Measurements from ENCODE around the gene POLR2B. TPM values are rescaled to one million over a fixed set of nuclear protein-coding genes. Genes with fewer than 3 reads are reported as not detected.

Gene POLR2B
- total RNA-seq, 1 experiment from 2014 or later = 117 TPM

GRCh38 chr4:57040510-57040909, 61.8 kb downstream of the POLR2B start:
- H3K4me1 Mint-ChIP-seq = peaks cover 13% of the 10 kb centered on the region

GRCh38 chr4:57041020-57041419, 62.3 kb downstream of the POLR2B start:
- Mint-ChIP-seq H3K4me3 (no peak overlapping the region), H3K9me3 (no peaks in the 10 kb centered on the region), H3K27ac (no peak overlapping the region), H3K27me3 (ENCODE audit: low read depth) (no peaks in the 10 kb centered on the region; the same call in 1 of the 2 replicates), H3K36me3 (no peaks in the 10 kb centered on the region), H3K4me1 (peaks cover 13% of the 10 kb centered on the region)
- no peak for DNase-seq (ENCODE audit: low spot score)
- ChIA-PET POLR2A (no interaction called here), CTCF (no interaction called here)
- TF ChIP-seq ZNF425 (CRISPR knock-in tag; conservative IDR thresholded peaks at IDR 0.05) (no peak), ZNF317 (CRISPR knock-in tag; IDR thresholded peaks at IDR 0.05; ENCODE audit: borderline replicate concordance, low read depth) (no peak), OVOL2 (CRISPR knock-in tag; IDR thresholded peaks at IDR 0.05; ENCODE audit: borderline replicate concordance) (no peak), E2F5 (CRISPR knock-in tag; IDR thresholded peaks at IDR 0.05) (no peak), ATF6 (CRISPR knock-in tag; IDR thresholded peaks at IDR 0.05) (no peak), ELF4 (CRISPR knock-in tag; IDR thresholded peaks at IDR 0.05; ENCODE audit: low read depth) (no peak), FOXP1 (CRISPR knock-in tag; IDR thresholded peaks at IDR 0.05; ENCODE audit: borderline replicate concordance) (no peak), MAX (CRISPR knock-in tag; IDR thresholded peaks at IDR 0.05) (no peak), ZBTB43 (CRISPR knock-in tag; IDR thresholded peaks at IDR 0.05) (no peak), TEAD4 (CRISPR knock-in tag; IDR thresholded peaks at IDR 0.05) (no peak), SOX15 (CRISPR knock-in tag; IDR thresholded peaks at IDR 0.05) (no peak), AFF4 (CRISPR knock-in tag; IDR thresholded peaks at IDR 0.05; ENCODE audit: borderline replicate concordance) (no peak), NFE2L1 (CRISPR knock-in tag; IDR thresholded peaks at IDR 0.05) (no peak)
- no peak for ATAC-seq

More at GRCh38 chr4:57040510-57040909, 61.8 kb downstream of the POLR2B start:
- no peak overlapping the region for H3K27ac Mint-ChIP-seq
- no peak overlapping the region for H3K4me3 Mint-ChIP-seq
- TF ChIP-seq CREB1 (CRISPR knock-in tag; IDR thresholded peaks at IDR 0.05) = no peak
- no peak for TF ChIP-seq ZBTB21 (CRISPR knock-in tag; IDR thresholded peaks at IDR 0.05; ENCODE audit: borderline replicate concordance)
- TF ChIP-seq ZMAT4 (CRISPR knock-in tag; IDR thresholded peaks at IDR 0.05) = no peak
- TF ChIP-seq MLX (CRISPR knock-in tag; IDR thresholded peaks at IDR 0.05) = no peak
- no peak for TF ChIP-seq PREB (CRISPR knock-in tag; IDR thresholded peaks at IDR 0.05; ENCODE audit: borderline replicate concordance)
- TF ChIP-seq SMAD3 (CRISPR knock-in tag; IDR thresholded peaks at IDR 0.05; ENCODE audit: borderline replicate concordance) = no peak
- TF ChIP-seq JUN (CRISPR knock-in tag; IDR thresholded peaks at IDR 0.05) = no peak
- no peak for TF ChIP-seq FOXJ3 (CRISPR knock-in tag; IDR thresholded peaks at IDR 0.05; ENCODE audit: borderline replicate concordance)
- TF ChIP-seq ZNF671 (CRISPR knock-in tag; IDR thresholded peaks at IDR 0.05) = no peak
- ChIA-PET POLR2A (no interaction called here), CTCF (no interaction called here)
- no peaks in the 10 kb centered on the region; the same call in 1 of the 2 replicates for H3K27me3 Mint-ChIP-seq (ENCODE audit: low read depth)
- DNase-seq (ENCODE audit: low spot score) (no peak), ATAC-seq (peak; percentile 28)
- no peaks in the 10 kb centered on the region for H3K9me3 Mint-ChIP-seq
- H3K36me3 Mint-ChIP-seq = no peaks in the 10 kb centered on the region
